ENCODE measurements around the gene ADNP2.

DNA sequence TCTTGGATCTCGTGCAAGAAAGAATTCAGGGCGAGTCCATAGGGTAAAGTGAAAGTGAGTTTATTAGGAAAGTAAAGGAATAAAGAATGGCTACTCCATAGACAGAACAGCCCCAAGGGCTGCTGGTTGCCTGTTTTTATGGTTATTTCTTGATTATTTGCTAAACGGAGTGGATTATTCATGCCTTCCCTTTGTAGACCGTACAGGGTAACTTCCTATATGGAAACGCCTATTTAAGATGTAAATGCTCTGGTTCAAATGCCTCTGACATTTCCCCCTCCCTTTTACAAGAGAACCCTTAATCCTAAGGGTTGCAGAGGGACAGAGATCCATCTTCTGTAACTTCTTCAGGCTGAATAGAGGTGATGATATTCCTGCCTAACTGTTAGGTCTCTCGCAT, 49.1 kb upstream of the ADNP2 start:
- no peak for TF ChIP-seq EZH2 (IDR thresholded peaks at IDR 0.05)
- no peak for TF ChIP-seq POLR2AphosphoS5 (IDR thresholded peaks at IDR 0.05; ENCODE audit: borderline replicate concordance, low read depth, low read length)

Data from SK-N-MC (cell line).